Esophagus squamous epithelium (tissue), 5 donors: ENCODE results near the gene LHX4. TPM values are rescaled to one million over a fixed set of nuclear protein-coding genes. Genes with fewer than 3 reads are reported as not detected.

Experiments used
- DNase-seq: peaks from one replicate; lab custom pipeline; 2025; lab: John Stamatoyannopoulos, UW
- H3K27ac ChIP-seq, 4 donors: fragments of 200-600 bp; sonication (generic); one replicate each; pipeline ENCODE4 v1.5.1; 2016 to 2019; ENCODE audit warnings: mild to moderate bottlenecking in 1 of 4
- H3K27me3 ChIP-seq, 4 donors: fragments of 200-600 bp; sonication (generic); 1 replicate in 3 of 4; 2 replicates in 1 of 4; pipeline versions ENCODE4 v1.5.1 to v1.6.0; 2017 to 2021; ENCODE audit warnings: antibody characterized with exemption in 1 of 4
- H3K36me3 ChIP-seq, 3 donors: fragments of 200-600 bp; sonication (generic); one replicate each; pipeline ENCODE4 v1.5.1; 2016 to 2019
- H3K4me1 ChIP-seq, 3 donors: fragments of 200-600 bp; sonication (generic); one replicate each; pipeline ENCODE4 v1.5.1; 2017 to 2019
- H3K4me3 ChIP-seq, 4 donors: fragments of 200-600 bp; sonication (generic); 1 replicate in 3 of 4; 2 replicates in 1 of 4; pipeline ENCODE4 v1.5.1; 2016 to 2019; ENCODE audit warnings: mild to moderate bottlenecking in 2 of 4, moderate library complexity in 1 of 4
- H3K9me3 ChIP-seq, 3 donors: fragments of 200-600 bp; sonication (generic); one replicate each; pipeline ENCODE4 v1.5.1; 2016 to 2019
- POLR2A ChIP-seq, 4 donors: fragments of 450-650 bp; IDR thresholded peaks; one replicate each; pipeline ENCODE4 v1.6.1; 2017; ENCODE audit warnings: antibody characterized with exemption in 4 of 4, mild to moderate bottlenecking in 4 of 4, moderate library complexity in 3 of 4
- WGBS, 2 donors: methylation state at CpG; one replicate each; pipeline ENCODE4 v1.1.5; 2018; 5-methylcytosine and 5-hydroxymethylcytosine counted together
- intact Hi-C: fragments of 100-400 bp; cut with DNase I; formaldehyde crosslinking; loops from one replicate; pipeline ENCODE4 v1.15.0; 2022
- total RNA-seq, 4 donors: library from RNA; depleted of rRNA; stranded (reverse); fragments of >200 nt; gene quantifications; one replicate each; pipeline ENCODE4 v1.1.0, GENCODE V29; 2016
- TF ChIP-seq, protein P1 (sequence below), 6 experiments: fragments of 450-650 bp in 4 of 6; fragments of 200-600 bp in 2 of 6; sonication (generic) in 2 of 6; IDR thresholded peaks; one replicate each; pipeline ENCODE4 v1.5.1; 2016 to 2019; ENCODE audit warnings: antibody characterized with exemption in 6 of 6, mild to moderate bottlenecking in 4 of 6, moderate library complexity in 4 of 6
- donor health status: DM: yes; HTN: yes; CAD: no.

The LHX4 gene
- total RNA-seq, 4 donors from 2014 or later, result 0.18 to 0.38 TPM; not detected in 2

- peaks cover 0 to 76% (median 4%) of the 10 kb centered on the region in 4 donors for H3K27me3 ChIP-seq
- H3K27ac ChIP-seq, result no peak overlapping the region
- H3K4me3 ChIP-seq, result no peak overlapping the region
- intact Hi-C loops, result no loop called here
- H3K9me3 ChIP-seq, result no peaks in the 10 kb centered on the region
- no peaks in the 10 kb centered on the region for H3K36me3 ChIP-seq
- H3K4me1 ChIP-seq, result no peaks in the 10 kb centered on the region
- no peak for DNase-seq
- 45 to 67% methylated on average over 4 to 10 of the region's 10 CpGs for WGBS, 2 donors
- TF ChIP-seq POLR2A (IDR thresholded peaks at IDR 0.05), result no peak
- TF ChIP-seq, protein P1, sequence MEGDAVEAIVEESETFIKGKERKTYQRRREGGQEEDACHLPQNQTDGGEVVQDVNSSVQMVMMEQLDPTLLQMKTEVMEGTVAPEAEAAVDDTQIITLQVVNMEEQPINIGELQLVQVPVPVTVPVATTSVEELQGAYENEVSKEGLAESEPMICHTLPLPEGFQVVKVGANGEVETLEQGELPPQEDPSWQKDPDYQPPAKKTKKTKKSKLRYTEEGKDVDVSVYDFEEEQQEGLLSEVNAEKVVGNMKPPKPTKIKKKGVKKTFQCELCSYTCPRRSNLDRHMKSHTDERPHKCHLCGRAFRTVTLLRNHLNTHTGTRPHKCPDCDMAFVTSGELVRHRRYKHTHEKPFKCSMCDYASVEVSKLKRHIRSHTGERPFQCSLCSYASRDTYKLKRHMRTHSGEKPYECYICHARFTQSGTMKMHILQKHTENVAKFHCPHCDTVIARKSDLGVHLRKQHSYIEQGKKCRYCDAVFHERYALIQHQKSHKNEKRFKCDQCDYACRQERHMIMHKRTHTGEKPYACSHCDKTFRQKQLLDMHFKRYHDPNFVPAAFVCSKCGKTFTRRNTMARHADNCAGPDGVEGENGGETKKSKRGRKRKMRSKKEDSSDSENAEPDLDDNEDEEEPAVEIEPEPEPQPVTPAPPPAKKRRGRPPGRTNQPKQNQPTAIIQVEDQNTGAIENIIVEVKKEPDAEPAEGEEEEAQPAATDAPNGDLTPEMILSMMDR (IDR thresholded peaks at IDR 0.05), result no peak
These were observed 31.0 kb downstream of the LHX4 start for GRCh38 chr1:180261030-180261429.

DNA sequence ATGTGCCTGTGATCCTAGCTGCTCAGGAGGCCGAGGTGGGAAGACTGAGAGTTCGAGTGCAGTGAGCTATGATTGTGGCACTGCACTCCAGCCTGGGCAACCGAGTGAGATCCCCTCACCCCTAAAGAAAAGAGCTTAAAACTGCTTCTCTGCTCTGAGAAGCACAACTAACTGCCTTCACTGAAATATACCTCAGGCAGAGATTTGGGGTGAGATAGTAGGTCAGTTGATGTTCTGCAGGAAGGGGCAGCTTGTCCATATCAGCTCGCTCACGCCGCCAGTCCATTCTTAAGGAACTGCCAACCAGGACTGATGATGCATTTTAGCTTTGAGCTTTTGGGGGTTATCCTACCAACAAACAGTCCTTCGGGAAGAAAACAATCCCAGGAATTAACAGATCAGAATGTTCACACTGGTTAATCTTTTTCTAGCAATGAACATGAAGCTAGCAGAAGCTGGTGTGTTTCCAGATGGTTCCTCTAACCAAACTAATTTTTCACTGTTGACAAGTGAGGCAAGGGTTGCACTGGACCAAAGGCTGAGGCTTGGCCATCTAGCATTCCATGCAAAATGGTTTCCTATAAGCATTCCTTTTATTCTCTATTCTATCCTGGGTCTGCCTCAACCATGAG is 31.6 kb downstream of the LHX4 start:
- no peak for TF ChIP-seq POLR2A (IDR thresholded peaks at IDR 0.05)
- TF ChIP-seq, protein P1 (IDR thresholded peaks at IDR 0.05), result no peak
- 68 to 70% methylated on average over 6 to 7 of the region's 7 CpGs for WGBS, 2 donors

GRCh38 chr1:180262628-180263488 is 32.8 kb downstream of the LHX4 start:
- Histone ChIP-seq H3K4me3 (no peak overlapping the region), H3K36me3 (no peaks in the 10 kb centered on the region), H3K27ac (no peak overlapping the region), H3K4me1 (no peaks in the 10 kb centered on the region), H3K27me3 (peaks cover 0 to 58% (median 4%) of the 10 kb centered on the region in 4 donors), H3K9me3 (no peaks in the 10 kb centered on the region)
- WGBS, 2 donors, result 64 to 67% methylated on average over 6 to 8 of the region's 12 CpGs
- TF ChIP-seq, protein P1 (IDR thresholded peaks at IDR 0.05), result no peak
- no peak for TF ChIP-seq POLR2A (IDR thresholded peaks at IDR 0.05)
- intact Hi-C loops, result no loop called here
- no peak for DNase-seq

More for the DNA sequence above, 31.6 kb downstream of the LHX4 start:
- intact Hi-C loops, result no loop called here
- DNase-seq, result no peak
- H3K4me3 ChIP-seq, result no peak overlapping the region
- H3K9me3 ChIP-seq, result no peaks in the 10 kb centered on the region
- no peaks in the 10 kb centered on the region for H3K36me3 ChIP-seq
- no peaks in the 10 kb centered on the region for H3K4me1 ChIP-seq
- H3K27ac ChIP-seq, result no peak overlapping the region
- peaks cover 0 to 70% (median 4%) of the 10 kb centered on the region in 4 donors for H3K27me3 ChIP-seq

GRCh38 chr1:180264595-180264994 is 34.5 kb downstream of the LHX4 start:
- DNase-seq, result no peak
- Histone ChIP-seq H3K36me3 (no peaks in the 10 kb centered on the region), H3K4me3 (no peak overlapping the region), H3K9me3 (no peaks in the 10 kb centered on the region), H3K27me3 (peaks cover 0 to 41% (median under 1%) of the 10 kb centered on the region in 4 donors), H3K27ac (no peak overlapping the region), H3K4me1 (no peaks in the 10 kb centered on the region)
- intact Hi-C loops, result no loop called here
- WGBS, 2 donors, result 50 to 80% methylated on average over 1 to 2 of the region's 2 CpGs
- no peak for TF ChIP-seq POLR2A (IDR thresholded peaks at IDR 0.05)
- TF ChIP-seq, protein P1 (IDR thresholded peaks at IDR 0.05), result no peak

DNA sequence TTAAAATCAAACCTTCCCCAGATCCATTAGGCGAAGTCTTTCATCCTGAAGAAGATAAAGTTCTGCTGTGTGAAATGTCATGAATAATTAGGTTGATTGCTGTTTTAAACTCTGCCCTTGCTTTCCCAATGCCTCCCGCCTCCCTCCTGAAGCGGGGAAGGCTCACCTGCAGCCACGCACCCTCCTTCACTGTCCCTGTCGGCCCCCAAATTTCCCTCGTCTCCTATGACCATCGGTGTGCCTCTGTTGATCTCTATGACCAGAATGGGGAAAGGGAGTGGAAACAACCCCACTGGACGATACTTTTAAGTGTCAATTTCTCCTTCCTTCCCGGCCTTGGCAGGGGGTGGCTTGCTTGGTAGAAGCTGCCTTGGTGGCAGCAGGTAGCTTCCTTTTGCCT is 35.1 kb downstream of the LHX4 start:
- no peak overlapping the region for H3K4me3 ChIP-seq
- 60 to 74% methylated on average over 8 to 9 of the region's 9 CpGs for WGBS, 2 donors

More for the DNA sequence above, 35.1 kb downstream of the LHX4 start:
- peaks cover 0 to 34% (median 0%) of the 10 kb centered on the region in 4 donors for H3K27me3 ChIP-seq
- no peak overlapping the region for H3K27ac ChIP-seq
- TF ChIP-seq, protein P1 (IDR thresholded peaks at IDR 0.05), result no peak
- no peak for TF ChIP-seq POLR2A (IDR thresholded peaks at IDR 0.05)
- intact Hi-C loops, result no loop called here
- no peaks in the 10 kb centered on the region for H3K9me3 ChIP-seq
- no peaks in the 10 kb centered on the region for H3K36me3 ChIP-seq
- no peak for DNase-seq
- H3K4me1 ChIP-seq, result no peaks in the 10 kb centered on the region
